Panc1 (cell line): ENCODE measurements around the gene SNORC. TPM values are rescaled to one million over a fixed set of nuclear protein-coding genes. Genes with fewer than 3 reads are reported as not detected.

ENCODE experiments used
- ATAC-seq: fragments of 200-7000 bp; cut with Tn5 transposase; 2 replicates; pipeline ENCODE4 v1.9.1; 2020; ENCODE audit warnings: mild to moderate bottlenecking, moderate library complexity
- BruUV-seq: library from RNA; stranded (reverse); fragments of 400-500 nt; replicated peaks from 2 replicates; lab custom pipeline; 2021; lab: Mats Ljungman, UMichigan
- CTCF ChIA-PET: fragments of 300-600 bp; sonication (Branson Sonifier 250); formaldehyde crosslinking; loops from one replicate; lab custom pipeline; 2022; ENCODE audit warnings: antibody characterized with exemption; lab: Charles Lee
- POLR2A ChIA-PET: fragments of 300-600 bp; sonication (Branson Sonifier 250); formaldehyde crosslinking; loops from one replicate; lab custom pipeline; 2022; ENCODE audit warnings: antibody characterized with exemption; lab: Charles Lee
- DNase-seq: peaks from one replicate; pipeline ENCODE4 v3.0.0-alpha.2; 2010; ENCODE audit warnings: low read depth, low spot score
- H3K27ac ChIP-seq: 2 replicates; pipeline ENCODE4 v1.5.1; 2011; ENCODE audit warnings: mild to moderate bottlenecking, low read length, inconsistent platforms
- H3K27me3 ChIP-seq: fragments of 200-500 bp; sonication (Bioruptor generic); 2 replicates; pipeline ENCODE4 v1.6.0; 2014; ENCODE audit warnings: low read length, inconsistent platforms; ENCODE audit not compliant: control insufficient read depth, insufficient read depth
- H3K36me3 ChIP-seq: fragments of 200-500 bp; sonication (Bioruptor generic); 2 replicates; pipeline ENCODE4 v1.5.1; 2014; ENCODE audit warnings: inconsistent platforms, mild to moderate bottlenecking, low read length, moderate library complexity; ENCODE audit not compliant: control insufficient read depth, insufficient read depth
- H3K4me1 ChIP-seq: 2 replicates; pipeline ENCODE4 v1.5.1; 2011; ENCODE audit warnings: inconsistent platforms, mild to moderate bottlenecking, low read length, moderate library complexity; ENCODE audit not compliant: control insufficient read depth, insufficient read depth
- H3K4me3 ChIP-seq, 2 experiments: 2 replicates each; pipeline ENCODE4 v1.5.1; 2011 to 2012; ENCODE audit warnings: low read depth in 2 of 2, low read length in 2 of 2, mild to moderate bottlenecking in 2 of 2, inconsistent platforms in 1 of 2, moderate library complexity in 1 of 2
- H3K9me3 ChIP-seq: fragments of 200-500 bp; sonication (Bioruptor generic); 2 replicates; pipeline ENCODE4 v1.5.1; 2014; ENCODE audit warnings: low read depth, mild to moderate bottlenecking, inconsistent platforms, low read length, moderate library complexity; ENCODE audit not compliant: control insufficient read depth, insufficient read depth
- POLR2AphosphoS5 ChIP-seq: IDR thresholded peaks from 2 replicates; pipeline ENCODE4 v1.6.1; 2012; ENCODE audit warnings: mild to moderate bottlenecking, low read depth, low read length, moderate library complexity
- SIN3A ChIP-seq: IDR thresholded peaks from 2 replicates; pipeline ENCODE4 v1.6.1; 2012; ENCODE audit warnings: low read depth, mild to moderate bottlenecking, low read length, moderate library complexity, borderline replicate concordance; ENCODE audit not compliant: insufficient read depth
- TCF7L2 ChIP-seq: IDR thresholded peaks from 2 replicates; pipeline ENCODE4 v1.6.1; 2011; ENCODE audit warnings: mild to moderate bottlenecking, low read depth, low read length, inconsistent platforms
- in situ Hi-C: cut with HindIII; loops from 2 replicates; pipeline ENCODE4 v1.10.0; 2016; ENCODE audit warnings: low sequenced_read_pairs, low pct_unique_long_range_greater_than_20kb
- intact Hi-C: fragments of 100-400 bp; cut with micrococcal nuclease; formaldehyde crosslinking; loops from one replicate; pipeline ENCODE4 v1.10.0; 2022; ENCODE audit not compliant: unreplicated experiment
- total RNA-seq: library from RNA; stranded (reverse); gene quantifications from one replicate; pipeline ENCODE4 v1.2.1, GENCODE V29; 2021; ENCODE audit not compliant: unreplicated experiment
- TF ChIP-seq, protein P1 (sequence below): fragments of 450-650 bp; IDR thresholded peaks from 2 replicates; pipeline ENCODE4 v1.5.1; 2017; ENCODE audit warnings: mild to moderate bottlenecking
- TF ChIP-seq, protein P2 (sequence below), 2 experiments: IDR thresholded peaks; 2 replicates each; pipeline ENCODE4 v1.6.1; 2011 to 2012; ENCODE audit warnings: low read depth in 2 of 2, control low read depth in 1 of 2, low read length in 1 of 2, mild to moderate bottlenecking in 1 of 2, moderate library complexity in 1 of 2; ENCODE audit not compliant: insufficient read depth in 1 of 2

Gene SNORC
- total RNA-seq, 1 experiment from 2014 or later = 6.8 TPM

DNA sequence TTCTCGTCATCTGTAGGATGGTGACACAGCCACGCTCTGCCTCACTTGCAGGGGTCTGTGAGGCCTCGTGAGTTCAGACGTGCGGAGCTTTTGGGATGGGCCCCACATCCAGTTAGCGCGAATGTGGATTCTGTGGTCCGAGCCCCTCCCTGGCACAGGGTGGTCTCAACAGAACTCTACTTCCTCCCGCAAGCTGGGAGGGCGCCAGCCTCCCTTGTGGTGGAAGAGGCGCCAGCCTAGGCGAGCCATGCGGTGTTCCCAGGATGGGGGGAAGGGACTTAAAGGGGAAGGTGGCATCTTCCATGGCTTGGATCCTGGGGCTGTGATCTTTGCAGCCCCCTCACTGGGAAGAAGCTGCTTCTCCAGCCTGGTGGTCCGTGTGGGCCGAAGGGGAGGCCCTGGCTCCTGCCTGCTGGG is 1.4 kb downstream of the SNORC start:
- in situ Hi-C loops = no loop called here
- TF ChIP-seq TCF7L2 (no peak), SIN3A (no peak), POLR2AphosphoS5 (no peak)
- TF ChIP-seq, protein P1, sequence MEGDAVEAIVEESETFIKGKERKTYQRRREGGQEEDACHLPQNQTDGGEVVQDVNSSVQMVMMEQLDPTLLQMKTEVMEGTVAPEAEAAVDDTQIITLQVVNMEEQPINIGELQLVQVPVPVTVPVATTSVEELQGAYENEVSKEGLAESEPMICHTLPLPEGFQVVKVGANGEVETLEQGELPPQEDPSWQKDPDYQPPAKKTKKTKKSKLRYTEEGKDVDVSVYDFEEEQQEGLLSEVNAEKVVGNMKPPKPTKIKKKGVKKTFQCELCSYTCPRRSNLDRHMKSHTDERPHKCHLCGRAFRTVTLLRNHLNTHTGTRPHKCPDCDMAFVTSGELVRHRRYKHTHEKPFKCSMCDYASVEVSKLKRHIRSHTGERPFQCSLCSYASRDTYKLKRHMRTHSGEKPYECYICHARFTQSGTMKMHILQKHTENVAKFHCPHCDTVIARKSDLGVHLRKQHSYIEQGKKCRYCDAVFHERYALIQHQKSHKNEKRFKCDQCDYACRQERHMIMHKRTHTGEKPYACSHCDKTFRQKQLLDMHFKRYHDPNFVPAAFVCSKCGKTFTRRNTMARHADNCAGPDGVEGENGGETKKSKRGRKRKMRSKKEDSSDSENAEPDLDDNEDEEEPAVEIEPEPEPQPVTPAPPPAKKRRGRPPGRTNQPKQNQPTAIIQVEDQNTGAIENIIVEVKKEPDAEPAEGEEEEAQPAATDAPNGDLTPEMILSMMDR = no peak
- TF ChIP-seq, protein P2, sequence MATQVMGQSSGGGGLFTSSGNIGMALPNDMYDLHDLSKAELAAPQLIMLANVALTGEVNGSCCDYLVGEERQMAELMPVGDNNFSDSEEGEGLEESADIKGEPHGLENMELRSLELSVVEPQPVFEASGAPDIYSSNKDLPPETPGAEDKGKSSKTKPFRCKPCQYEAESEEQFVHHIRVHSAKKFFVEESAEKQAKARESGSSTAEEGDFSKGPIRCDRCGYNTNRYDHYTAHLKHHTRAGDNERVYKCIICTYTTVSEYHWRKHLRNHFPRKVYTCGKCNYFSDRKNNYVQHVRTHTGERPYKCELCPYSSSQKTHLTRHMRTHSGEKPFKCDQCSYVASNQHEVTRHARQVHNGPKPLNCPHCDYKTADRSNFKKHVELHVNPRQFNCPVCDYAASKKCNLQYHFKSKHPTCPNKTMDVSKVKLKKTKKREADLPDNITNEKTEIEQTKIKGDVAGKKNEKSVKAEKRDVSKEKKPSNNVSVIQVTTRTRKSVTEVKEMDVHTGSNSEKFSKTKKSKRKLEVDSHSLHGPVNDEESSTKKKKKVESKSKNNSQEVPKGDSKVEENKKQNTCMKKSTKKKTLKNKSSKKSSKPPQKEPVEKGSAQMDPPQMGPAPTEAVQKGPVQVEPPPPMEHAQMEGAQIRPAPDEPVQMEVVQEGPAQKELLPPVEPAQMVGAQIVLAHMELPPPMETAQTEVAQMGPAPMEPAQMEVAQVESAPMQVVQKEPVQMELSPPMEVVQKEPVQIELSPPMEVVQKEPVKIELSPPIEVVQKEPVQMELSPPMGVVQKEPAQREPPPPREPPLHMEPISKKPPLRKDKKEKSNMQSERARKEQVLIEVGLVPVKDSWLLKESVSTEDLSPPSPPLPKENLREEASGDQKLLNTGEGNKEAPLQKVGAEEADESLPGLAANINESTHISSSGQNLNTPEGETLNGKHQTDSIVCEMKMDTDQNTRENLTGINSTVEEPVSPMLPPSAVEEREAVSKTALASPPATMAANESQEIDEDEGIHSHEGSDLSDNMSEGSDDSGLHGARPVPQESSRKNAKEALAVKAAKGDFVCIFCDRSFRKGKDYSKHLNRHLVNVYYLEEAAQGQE (IDR thresholded peaks at IDR 0.05; ENCODE audit: insufficient read depth in 1 of 2, low read depth in 2 of 2, low read length in 1 of 2) = no peak
- Histone ChIP-seq H3K36me3 (no peaks in the 10 kb centered on the region), H3K4me1 (peaks cover 13% of the 10 kb centered on the region), H3K9me3 (no peaks in the 10 kb centered on the region), H3K4me3 (no peak overlapping the region), H3K27ac (no peak overlapping the region), H3K27me3 (no peaks in the 10 kb centered on the region)
- BruUV-seq = no TSS peak
- ChIA-PET CTCF (no interaction called here), POLR2A (interaction anchor here (0.5 kb wide), 1 partner anchor 36 kb away, joined by 4 read pairs; no protein-coding TSS in a partner anchor)
- intact Hi-C loops = no loop called here
- DNase-seq = no peak
- no peak for ATAC-seq

DNA sequence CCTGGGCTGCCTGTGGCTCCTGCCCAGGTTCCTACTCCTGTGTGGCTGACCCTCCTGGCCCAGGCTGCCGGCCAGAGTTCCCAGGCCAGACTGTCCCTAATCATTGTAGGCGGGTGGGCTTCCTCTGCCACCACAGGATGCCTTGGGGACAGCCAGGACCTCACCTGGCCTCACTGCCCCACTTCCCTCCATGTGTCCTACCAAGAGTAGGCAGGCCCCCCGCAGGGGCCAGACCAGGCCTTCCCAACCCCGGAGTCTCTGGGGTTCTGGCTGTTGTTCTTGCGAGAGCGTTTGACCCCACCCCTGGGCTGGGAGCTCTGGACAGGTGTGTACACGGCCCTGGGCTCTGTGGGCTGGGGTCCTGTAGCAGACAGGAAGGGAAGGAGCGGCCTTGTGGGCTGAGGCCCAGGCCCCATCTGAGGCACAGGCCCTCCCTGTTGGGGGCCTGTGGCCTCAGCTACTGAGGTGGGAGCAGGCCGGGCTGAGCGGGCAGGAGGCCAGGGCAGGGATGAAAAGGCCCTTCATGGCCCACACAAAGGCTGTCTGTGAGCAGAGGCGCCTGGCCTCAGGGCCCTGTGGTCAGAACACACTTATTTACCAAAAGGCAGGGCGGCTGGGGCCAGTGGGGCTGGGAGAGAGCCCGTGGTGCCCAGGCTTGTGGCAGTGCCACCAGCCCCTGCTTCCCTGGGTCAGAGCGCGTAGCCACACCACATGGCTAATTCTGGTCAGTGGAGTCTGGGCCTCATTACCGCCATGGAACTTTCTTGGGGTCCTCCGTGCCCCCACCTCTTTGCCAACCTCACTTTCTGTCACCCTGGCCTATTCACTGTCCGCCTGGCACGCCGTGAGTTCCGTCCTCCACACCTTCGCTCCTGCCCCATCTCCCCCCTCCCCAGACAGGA is 2.0 kb downstream of the SNORC start:
- Histone ChIP-seq H3K4me1 (peaks cover 13% of the 10 kb centered on the region), H3K36me3 (no peaks in the 10 kb centered on the region), H3K27ac (peak overlapping the region; percentile 29; the same call in 1 of the 2 replicates), H3K4me3 (no peak overlapping the region), H3K9me3 (no peaks in the 10 kb centered on the region), H3K27me3 (no peaks in the 10 kb centered on the region)
- POLR2A ChIA-PET = interaction anchor here (0.5 kb wide), 1 partner anchor 36 kb away, joined by 4 read pairs; no protein-coding TSS in a partner anchor
- TF ChIP-seq, protein P2 (IDR thresholded peaks at IDR 0.05; ENCODE audit: insufficient read depth in 1 of 2, low read depth in 2 of 2, low read length in 1 of 2) = no peak
- TF ChIP-seq, protein P1 = no peak
- TF ChIP-seq TCF7L2 (no peak), SIN3A (no peak), POLR2AphosphoS5 (no peak)
- in situ Hi-C loops (no loop called here), intact Hi-C loops (no loop called here)
- CTCF ChIA-PET = no interaction called here
- DNase-seq (no peak), ATAC-seq (no peak)
- BruUV-seq = no TSS peak
